Measurements from ENCODE around the gene TRIM63. TPM values are rescaled to one million over a fixed set of nuclear protein-coding genes. Genes with fewer than 3 reads are reported as not detected.

Gene TRIM63
- total RNA-seq, 1 experiment from 2014 or later: not detected

- no peak overlapping the region for H4K91ac ChIP-seq (ENCODE audit: insufficient read length, low read depth, low read length)
- no peak overlapping the region for H3K23ac ChIP-seq (ENCODE audit: insufficient read length, low read depth, low read length)
- Mint-ChIP-seq H3K4me3 (no peak overlapping the region), H3K27me3 (ENCODE audit: low read depth) (peaks cover 2% of the 10 kb centered on the region), H3K36me3 (ENCODE audit: insufficient read depth in 1 of 3, low read depth in 3 of 3) (no peaks in the 10 kb centered on the region), H3K4me1 (peaks cover 15 to 31% of the 10 kb centered on the region in 2 experiments), H3K27ac (no peak overlapping the region), H3K9me3 (no peaks in the 10 kb centered on the region)
- H2AK5ac ChIP-seq (ENCODE audit: insufficient read length, low read length): no peak overlapping the region
- no peak overlapping the region for H3K4me2 ChIP-seq (ENCODE audit: insufficient read depth, insufficient read length, low read length)
- no peak overlapping the region for H2BK12ac ChIP-seq (ENCODE audit: insufficient read length, low read depth, low read length)
- no peaks in the 10 kb centered on the region for H3K23me2 ChIP-seq (ENCODE audit: insufficient read length, low read depth, low read length, poor library complexity, severe bottlenecking)
- no peak for DNase-seq
- no peaks in the 10 kb centered on the region; the same call in 1 of the 2 replicates for H3K4me1 ChIP-seq (ENCODE audit: insufficient read depth, low read length)
- H3K14ac ChIP-seq (ENCODE audit: insufficient read depth, low read length): no peak overlapping the region
- H3K79me1 ChIP-seq (ENCODE audit: insufficient read depth, low read depth, low read length, poor library complexity, severe bottlenecking): no peaks in the 10 kb centered on the region
- H2BK20ac ChIP-seq (ENCODE audit: low read depth, low read length, poor library complexity, severe bottlenecking): no peak overlapping the region
- no CpG with 5 or more reads among the region's 3 CpGs for WGBS (ENCODE audit: extremely low coverage, insufficient read length, low lambda C conversion rate)
- TF ChIP-seq CTCF (conservative IDR thresholded peaks at IDR 0.05): no peak
- H3K9ac ChIP-seq (ENCODE audit: extremely low read depth, insufficient read length, low read length): no peak overlapping the region
- no peak overlapping the region for H2BK5ac ChIP-seq (ENCODE audit: insufficient read length, low read length)
- H4K20me1 ChIP-seq (ENCODE audit: control insufficient read depth, insufficient read depth, insufficient read length): no peaks in the 10 kb centered on the region
- no peak overlapping the region for H3K27ac ChIP-seq (ENCODE audit: insufficient read length, low read depth, low read length)
- no peak overlapping the region for H2BK120ac ChIP-seq (ENCODE audit: low read depth, low read length, poor library complexity, severe bottlenecking)
- no peak overlapping the region for H2AFZ ChIP-seq (ENCODE audit: low read length)
- H3T11ph ChIP-seq (ENCODE audit: low read length): no peak overlapping the region
- no peak overlapping the region for H2BK15ac ChIP-seq (ENCODE audit: low read depth, low read length)
- no peak overlapping the region for H3K56ac ChIP-seq (ENCODE audit: insufficient read length, low read depth, low read length)
- H3K4ac ChIP-seq (ENCODE audit: low read depth, low read length): no peak overlapping the region
- H4K8ac ChIP-seq (replicated peaks; ENCODE audit: insufficient read length, low read depth, low read length): no peak overlapping the region
- H3K79me2 ChIP-seq (ENCODE audit: insufficient read depth, low read length): no peaks in the 10 kb centered on the region
- no peak overlapping the region for H4K5ac ChIP-seq (ENCODE audit: insufficient read length, low read depth, low read length)
- no peak overlapping the region for H3K18ac ChIP-seq (ENCODE audit: insufficient read length, low read depth, low read length)
- H3K27me3 ChIP-seq (ENCODE audit: insufficient read depth, low read length): no peaks in the 10 kb centered on the region
- no peaks in the 10 kb centered on the region for H3K9me3 ChIP-seq (ENCODE audit: control insufficient read depth, low read depth, low read length)
These were observed 54.6 kb downstream of the TRIM63 start for GRCh38 chr1:26012864-26013263.
